HG02938 (cell line): ENCODE measurements around the gene PRKCQ.

ENCODE experiments used
- ATAC-seq: cut with Tn5 transposase; IDR thresholded peaks from one replicate; pipeline ENCODE4 v1.9.1; 2021; ENCODE audit warnings: mild to moderate bottlenecking, moderate library complexity; ENCODE audit not compliant: unreplicated experiment

The PRKCQ gene

DNA sequence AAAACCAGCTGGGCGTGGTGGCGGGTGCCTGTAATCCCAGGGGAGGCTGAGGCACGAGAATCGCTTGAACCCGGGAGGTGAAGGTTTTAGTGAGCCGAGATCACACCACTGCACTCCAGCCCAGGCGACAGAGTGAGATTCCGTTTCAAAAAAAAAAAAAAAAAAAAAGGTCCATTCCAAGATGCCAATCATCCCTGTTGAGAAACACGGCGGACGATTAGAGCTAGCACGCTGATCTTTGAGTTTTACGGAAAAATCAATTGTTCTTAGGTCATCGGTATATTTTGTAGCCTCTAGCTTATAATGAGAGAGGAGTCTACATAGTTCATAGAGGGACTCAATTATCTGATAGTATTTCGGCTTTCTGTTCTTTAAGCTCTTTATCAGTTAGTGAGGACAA lies 169.2 kb downstream of the PRKCQ start:
- no peak for ATAC-seq

DNA sequence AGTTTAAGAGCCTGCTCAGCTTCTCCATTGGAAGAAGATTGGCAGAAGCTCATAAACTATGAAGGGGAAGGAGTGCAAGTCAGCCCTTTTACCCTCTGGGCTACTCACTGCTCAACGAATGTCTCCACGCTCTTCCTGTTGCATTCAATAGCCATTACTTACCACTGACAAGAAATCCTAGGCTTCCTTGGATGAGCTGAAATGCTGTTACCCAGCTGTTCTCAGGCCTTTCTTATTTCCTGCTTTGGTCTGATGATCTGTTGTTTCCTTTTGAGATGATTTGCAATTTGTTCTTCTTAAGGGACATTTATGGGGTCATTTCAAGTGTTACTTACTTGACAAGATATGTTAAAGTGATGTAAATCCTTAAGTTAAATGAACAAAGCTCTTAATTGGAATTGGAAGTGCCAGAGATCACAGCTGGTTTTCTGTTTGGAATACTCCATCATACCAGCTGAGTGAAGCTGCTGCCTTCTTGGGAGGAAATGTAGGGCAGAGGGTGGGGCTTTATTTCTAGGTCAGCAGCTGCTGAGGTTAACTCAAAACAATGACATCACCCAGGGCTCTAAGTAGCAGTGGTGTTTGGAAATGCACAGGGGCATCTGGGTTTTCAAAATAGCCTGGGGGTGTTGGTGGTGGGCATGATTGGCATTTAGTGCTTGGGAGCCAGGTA lies 170.0 kb downstream of the PRKCQ start:
- ATAC-seq, result no peak

GRCh38 chr10:6408799-6409198 lies 171.3 kb downstream of the PRKCQ start:
- ATAC-seq, result no peak

- no peak for ATAC-seq
These were observed 172.9 kb downstream of the PRKCQ start for GRCh38 chr10:6407034-6407721.

GRCh38 chr10:6406220-6407033 lies 173.6 kb downstream of the PRKCQ start:
- no peak for ATAC-seq

- ATAC-seq, result no peak
These were observed 174.4 kb downstream of the PRKCQ start for GRCh38 chr10:6405713-6406112.

GRCh38 chr10:6404127-6405072 lies 175.7 kb downstream of the PRKCQ start:
- no peak for ATAC-seq

DNA sequence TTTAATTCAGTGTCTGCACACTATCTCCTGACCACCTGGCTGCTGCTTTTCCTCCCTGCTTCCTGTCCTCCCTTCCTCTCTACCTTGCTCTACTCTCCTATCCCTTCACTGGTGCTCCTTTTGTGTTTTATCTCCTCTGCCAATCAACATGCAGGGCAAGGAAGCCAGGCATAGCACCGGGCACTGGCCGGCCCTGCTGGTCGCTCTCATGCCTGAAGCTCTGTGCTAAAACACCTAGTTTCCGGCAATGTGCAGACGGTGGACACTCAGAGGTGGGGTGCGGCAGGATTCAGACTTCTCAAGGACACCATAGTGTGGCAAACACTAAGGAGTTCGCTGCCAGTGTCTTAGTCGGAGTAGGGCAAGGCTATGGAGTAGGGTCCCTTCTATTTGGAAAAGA lies 177.1 kb downstream of the PRKCQ start:
- ATAC-seq, result no peak

DNA sequence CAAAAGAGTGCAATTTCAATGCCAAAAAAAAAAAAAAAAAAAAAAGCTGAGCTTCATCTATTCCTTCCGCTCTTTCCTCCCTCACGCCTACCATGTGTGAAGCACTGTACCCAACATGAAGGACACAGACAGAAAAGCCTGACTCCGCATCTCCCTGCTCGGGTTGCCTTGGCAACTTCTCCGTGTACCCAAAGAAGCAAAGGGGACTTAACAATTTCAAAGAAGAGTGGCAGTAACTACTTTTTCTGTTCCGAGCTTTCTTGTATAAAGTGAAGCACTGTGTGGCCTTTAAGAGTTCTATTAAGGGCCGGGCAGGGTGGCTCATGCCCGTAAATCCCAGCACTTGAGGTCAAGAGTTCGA lies 177.7 kb downstream of the PRKCQ start:
- ATAC-seq, result no peak

DNA sequence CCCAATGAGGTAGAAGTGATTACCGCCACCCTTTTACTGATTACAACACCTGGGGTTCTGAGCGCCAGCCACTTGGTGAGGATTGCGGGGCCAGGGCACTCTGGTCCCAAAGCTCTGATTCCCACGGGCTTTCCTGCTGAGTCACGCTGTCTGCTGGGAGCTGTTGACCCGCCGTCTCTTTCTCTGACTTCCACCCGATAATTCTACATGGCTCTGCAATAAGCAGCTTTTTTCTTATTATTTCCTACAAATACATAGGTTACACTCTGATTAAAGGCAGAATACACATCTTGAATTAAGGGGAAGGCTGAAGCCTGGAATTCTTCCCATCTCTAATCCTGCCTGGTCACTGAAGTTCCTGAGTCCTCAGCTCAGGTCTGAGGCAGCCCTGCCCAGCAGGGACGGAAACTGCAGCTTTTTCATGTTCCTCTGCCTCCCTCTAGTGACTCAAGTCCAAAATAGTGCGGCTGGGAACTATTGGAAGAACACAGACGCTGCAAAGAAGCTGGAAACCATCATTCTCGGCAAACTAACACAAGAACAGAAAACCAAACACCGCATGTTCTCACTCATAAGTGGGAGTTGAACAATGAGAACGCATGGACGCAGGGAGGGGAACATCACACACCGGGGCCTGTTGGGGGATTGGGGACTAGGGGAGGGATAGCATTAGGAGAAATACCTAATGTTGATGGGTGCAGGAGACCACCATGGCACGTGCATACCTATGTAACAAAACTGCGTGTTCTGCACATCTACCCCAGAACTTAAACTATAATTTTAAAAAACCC lies 178.3 kb downstream of the PRKCQ start:
- peak; percentile 74 for ATAC-seq

- ATAC-seq, result no peak
These were observed 179.1 kb downstream of the PRKCQ start for GRCh38 chr10:6400821-6401465.

DNA sequence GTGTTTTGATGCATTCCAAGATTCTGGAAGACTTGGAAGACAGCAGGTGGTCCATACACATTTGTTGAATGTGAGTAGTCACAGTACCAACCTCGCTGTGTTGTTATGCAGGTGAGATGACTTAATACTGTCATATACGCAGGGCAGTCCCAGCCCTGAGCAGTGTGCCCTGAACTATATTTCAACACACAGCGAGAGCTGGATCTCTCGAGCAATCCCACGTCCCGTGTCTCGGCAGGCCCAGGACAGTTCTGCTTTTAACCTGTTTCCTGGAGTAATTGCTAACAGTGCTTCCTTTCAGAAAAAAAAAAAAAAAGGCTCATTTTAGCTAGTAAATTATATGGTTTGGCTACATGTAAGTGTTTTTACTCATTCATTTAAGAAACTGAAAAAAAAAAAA lies 179.7 kb downstream of the PRKCQ start:
- no peak for ATAC-seq

DNA sequence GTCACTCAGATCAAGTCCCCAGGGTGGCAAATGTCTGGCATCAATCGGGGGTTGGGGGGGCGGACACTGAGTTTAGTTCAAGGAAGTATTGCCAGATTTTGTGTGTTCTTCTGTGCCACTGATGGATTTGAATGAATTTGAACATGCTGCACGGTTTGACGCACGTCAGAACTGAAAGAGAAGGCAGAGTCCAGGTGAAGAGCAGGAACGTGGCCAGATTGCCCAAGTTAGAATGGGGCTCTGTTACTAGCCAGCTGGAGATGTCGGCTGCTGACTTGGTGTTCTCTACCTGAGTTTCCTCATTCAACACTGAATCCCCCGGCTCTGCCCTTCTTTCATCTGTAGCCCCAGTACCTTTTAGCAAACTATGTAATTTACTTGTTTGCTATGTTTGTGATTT lies 180.2 kb downstream of the PRKCQ start:
- ATAC-seq, result no peak

DNA sequence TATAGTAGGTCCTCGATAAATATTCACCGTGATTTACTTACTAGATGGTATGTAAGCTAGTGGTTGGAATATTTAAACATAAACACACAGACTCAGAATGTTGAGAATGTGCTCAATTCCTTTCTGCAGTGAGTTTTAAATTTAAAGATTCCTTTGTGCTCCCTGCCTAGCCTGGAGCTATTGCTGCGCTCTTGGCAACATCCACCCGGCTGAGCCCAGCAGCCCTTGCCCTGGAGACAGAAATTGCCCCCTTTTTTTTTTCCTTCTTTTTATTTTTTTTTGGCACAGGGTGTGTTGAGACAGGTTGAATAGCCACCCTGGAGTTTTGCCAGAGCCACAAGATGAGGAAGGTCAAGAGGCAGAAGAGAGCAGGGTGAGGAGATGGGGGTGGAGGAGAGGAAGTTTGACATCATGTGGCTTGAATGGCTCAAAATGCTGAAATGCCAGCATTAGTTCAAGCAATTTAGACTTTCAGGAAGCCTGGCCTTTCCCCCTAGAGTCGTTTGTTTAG lies 180.8 kb downstream of the PRKCQ start:
- ATAC-seq, result no peak

DNA sequence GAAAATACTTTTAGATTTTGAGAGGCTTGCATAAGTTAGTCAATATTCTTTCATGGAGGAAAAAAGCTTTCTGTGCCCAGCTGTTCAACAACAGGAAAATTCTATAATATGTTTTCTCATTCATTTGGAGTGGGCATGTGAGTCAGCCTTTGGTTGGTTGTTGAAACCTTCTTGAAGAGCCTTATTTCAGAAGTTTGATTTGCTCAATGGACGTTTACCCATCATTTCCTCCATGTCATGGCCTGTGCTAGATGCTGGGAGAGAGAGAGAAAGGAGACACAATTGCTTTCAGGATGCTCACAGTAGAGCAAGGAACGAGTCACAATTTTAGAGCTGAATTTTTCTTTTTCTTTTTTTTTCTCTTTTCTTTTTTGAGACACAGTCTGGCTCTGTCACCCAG lies 181.7 kb downstream of the PRKCQ start:
- no peak for ATAC-seq

DNA sequence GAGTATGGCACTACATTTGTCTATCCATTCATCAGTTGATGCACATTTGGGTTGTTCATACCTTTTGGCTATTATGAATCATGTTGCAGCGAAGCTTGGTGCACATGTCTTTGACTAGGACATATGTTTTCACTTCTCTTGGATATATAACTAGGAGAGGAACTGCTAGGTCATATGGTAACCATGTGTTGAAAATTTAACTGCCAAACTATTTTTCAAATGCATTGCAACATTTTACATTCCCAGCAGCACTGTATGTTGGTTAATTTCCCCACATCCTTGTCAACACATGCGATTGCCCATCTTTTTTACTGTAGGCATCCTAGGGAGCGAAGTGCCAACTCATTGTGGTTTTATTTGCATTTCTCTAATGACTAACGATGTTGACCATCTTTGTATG lies 183.4 kb downstream of the PRKCQ start:
- no peak for ATAC-seq

- ATAC-seq, result no peak
These were observed 183.8 kb downstream of the PRKCQ start for GRCh38 chr10:6396226-6396625.

DNA sequence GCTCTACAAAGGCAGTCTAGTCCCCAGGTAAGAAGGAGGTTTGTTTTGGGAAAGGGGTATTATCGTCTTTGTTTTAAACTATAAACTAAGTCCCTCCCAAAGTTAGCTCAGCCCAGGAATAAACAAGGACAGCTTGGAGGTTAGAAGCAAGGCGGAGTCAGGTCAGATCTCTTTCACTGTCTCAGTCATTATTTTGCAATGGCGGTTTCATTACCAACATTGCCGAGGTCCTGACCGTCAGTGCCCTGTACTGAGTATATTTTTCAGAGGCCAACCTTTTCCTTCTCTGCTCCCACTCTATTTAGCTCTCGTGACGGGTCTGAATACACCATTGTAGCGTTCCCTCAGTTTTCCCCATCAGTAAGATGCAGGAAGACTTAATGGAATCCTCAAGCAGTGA lies 184.5 kb downstream of the PRKCQ start:
- ATAC-seq, result no peak

DNA sequence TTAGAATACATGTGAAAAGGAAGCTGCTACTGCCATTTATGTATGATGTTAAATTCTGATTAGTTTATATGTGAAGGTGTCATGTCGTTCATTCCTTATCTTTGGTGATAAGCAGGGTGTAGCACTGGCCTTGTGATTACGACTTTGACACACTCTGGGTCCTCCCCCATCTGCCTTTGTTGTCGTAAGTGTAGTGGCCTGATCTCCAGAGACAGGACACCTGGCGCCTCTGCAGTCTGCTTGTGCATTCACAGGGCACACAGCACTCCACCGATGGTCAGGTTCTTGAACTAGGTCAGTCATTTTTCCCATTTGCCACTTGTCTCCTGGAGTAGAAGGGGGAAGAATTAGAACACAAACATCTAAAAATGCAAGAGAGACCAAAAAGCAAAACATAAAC lies 186.0 kb downstream of the PRKCQ start:
- no peak for ATAC-seq
